GM23338 (cell line): Measurements from ENCODE around the gene CAMTA1. TPM values are rescaled to one million over a fixed set of nuclear protein-coding genes. Genes with fewer than 3 reads are reported as not detected.

Experiments used
- ATAC-seq: fragments of 200-7000 bp; cut with Tn5 transposase; 3 replicates; pipeline ENCODE4 v1.9.1; 2020
- DNase-seq: peaks from one replicate; pipeline ENCODE4 v3.0.0-alpha.2; 2015; ENCODE audit warnings: low spot score
- H2AFZ ChIP-seq: fragments of 200-600 bp; sonication (generic); 2 replicates; pipeline ENCODE4 v1.8.0; 2016; ENCODE audit warnings: antibody characterized with exemption, mild to moderate bottlenecking, moderate library complexity
- H3F3A ChIP-seq: fragments of 200-600 bp; sonication (generic); replicated peaks from 2 replicates; pipeline ENCODE4 v1.8.0; 2017; ENCODE audit warnings: antibody characterized with exemption, mixed run types, low read depth
- H3K27ac ChIP-seq: fragments of 200-600 bp; sonication (generic); 2 replicates; pipeline ENCODE4 v1.6.1; 2016; ENCODE audit warnings: low read depth
- H3K27me3 ChIP-seq: fragments of 200-600 bp; sonication (generic); 2 replicates; pipeline ENCODE4 v1.8.0; 2016; ENCODE audit warnings: mild to moderate bottlenecking, mixed run types, moderate library complexity; ENCODE audit not compliant: insufficient read depth
- H3K36me3 ChIP-seq: fragments of 200-600 bp; sonication (generic); 2 replicates; pipeline ENCODE4 v1.8.0; 2016; ENCODE audit warnings: mild to moderate bottlenecking; ENCODE audit not compliant: insufficient read depth
- H3K4me1 ChIP-seq: fragments of 200-600 bp; sonication (generic); 2 replicates; pipeline ENCODE4 v1.8.0; 2016; ENCODE audit warnings: mild to moderate bottlenecking, moderate library complexity; ENCODE audit not compliant: insufficient read depth
- H3K4me2 ChIP-seq: fragments of 200-600 bp; sonication (generic); 2 replicates; pipeline ENCODE4 v1.7.1; 2017; ENCODE audit warnings: mixed run types
- H3K4me3 ChIP-seq: fragments of 200-600 bp; sonication (generic); 2 replicates; pipeline ENCODE4 v1.6.1; 2016; ENCODE audit warnings: mixed run types
- H3K79me2 ChIP-seq: fragments of 200-600 bp; sonication (generic); replicated peaks from 2 replicates; pipeline ENCODE4 v1.8.0; 2017; ENCODE audit warnings: mild to moderate bottlenecking; ENCODE audit not compliant: insufficient read depth
- H3K9me2 ChIP-seq: fragments of 200-600 bp; sonication (generic); 2 replicates; pipeline ENCODE4 v1.8.0; 2017; ENCODE audit not compliant: insufficient read depth
- H4K20me1 ChIP-seq: fragments of 200-600 bp; sonication (generic); replicated peaks from 2 replicates; pipeline ENCODE4 v1.8.0; 2017; ENCODE audit warnings: mild to moderate bottlenecking; ENCODE audit not compliant: insufficient read depth
- H3K27ac Mint-ChIP-seq: 2 replicates; pipeline ENCODE4 v1.8.0; 2020; ENCODE audit warnings: inconsistent platforms, mild to moderate bottlenecking, moderate library complexity, mixed read lengths
- H3K27me3 Mint-ChIP-seq: 3 replicates; pipeline ENCODE4 v1.8.0; 2022; ENCODE audit warnings: low read depth, mild to moderate bottlenecking, moderate library complexity, mixed read lengths, inconsistent platforms; ENCODE audit not compliant: insufficient read depth, poor library complexity
- H3K36me3 Mint-ChIP-seq: 3 replicates; pipeline ENCODE4 v1.8.0; 2021; ENCODE audit warnings: low read depth, mild to moderate bottlenecking, inconsistent platforms, moderate library complexity, mixed read lengths
- H3K4me1 Mint-ChIP-seq: 3 replicates; pipeline ENCODE4 v1.8.0; 2020; ENCODE audit warnings: mild to moderate bottlenecking, inconsistent platforms, mixed read lengths
- H3K4me3 Mint-ChIP-seq: 3 replicates; pipeline ENCODE4 v1.8.0; 2021; ENCODE audit warnings: moderate library complexity, mild to moderate bottlenecking, inconsistent platforms, mixed read lengths
- H3K9me3 Mint-ChIP-seq: 3 replicates; pipeline ENCODE4 v1.8.0; 2020; ENCODE audit warnings: moderate library complexity, mild to moderate bottlenecking, inconsistent platforms, mixed read lengths
- CREB1 ChIP-seq: fragments of 250-450 bp; sonication (Bioruptor Pico); IDR thresholded peaks from 2 replicates; pipeline ENCODE4 v1.5.0; 2020; ENCODE audit warnings: low read depth, mild to moderate bottlenecking, moderate library complexity
- ETS1 ChIP-seq: IDR thresholded peaks from 2 replicates; pipeline ENCODE4 v1.6.1; 2016; ENCODE audit warnings: antibody characterized with exemption
- EZH2phosphoT487 ChIP-seq: fragments of 200-600 bp; sonication (generic); IDR thresholded peaks from one replicate; pipeline ENCODE4 v1.8.1; 2018; ENCODE audit warnings: antibody characterized with exemption; ENCODE audit not compliant: unreplicated experiment
- STAT1 ChIP-seq: IDR thresholded peaks from one replicate; pipeline ENCODE4 v1.6.1; 2016; ENCODE audit warnings: antibody characterized with exemption; ENCODE audit not compliant: unreplicated experiment
- ZNF114 ChIP-seq: fragments of 250-450 bp; sonication (Bioruptor Pico); IDR thresholded peaks from 2 replicates; pipeline ENCODE4 v1.5.0; 2020; ENCODE audit warnings: mild to moderate bottlenecking, moderate library complexity
- ZNF462 ChIP-seq: fragments of 250-450 bp; sonication (Bioruptor Pico); IDR thresholded peaks from 2 replicates; pipeline ENCODE4 v1.5.0; 2020; ENCODE audit warnings: mild to moderate bottlenecking, moderate library complexity
- polyA plus RNA-seq: library from polyadenylated mRNA; unstranded; fragments of >200 nt; fragmentation: Nextera tagmentation; extraction: Ambion mirVana; gene quantifications from 2 replicates; pipeline ENCODE4 v1.2.1, GENCODE V29; 2016
- total RNA-seq: library from RNA; depleted of rRNA; stranded (reverse); fragments of >200 nt; shearing (Covaris generic); gene quantifications from 2 replicates; pipeline ENCODE4 v1.2.3, GENCODE V29; 2014

CAMTA1 gene
- total and polyA plus RNA-seq, 2 experiments from 2014 or later, result 115 to 519 TPM

GRCh38 chr1:6783936-6784559, 1.2 kb upstream of the CAMTA1 start:
- H3K9me3 Mint-ChIP-seq, result no peaks in the 10 kb centered on the region
- peak overlapping the region; percentile 85 for H3K4me3 Mint-ChIP-seq
- peaks cover 25% of the 10 kb centered on the region for H4K20me1 ChIP-seq
- peaks cover 35% of the 10 kb centered on the region for H3K4me1 Mint-ChIP-seq
- peaks cover 44% of the 10 kb centered on the region for H3K79me2 ChIP-seq
- ATAC-seq, result peak; percentile 13
- H3F3A ChIP-seq, result no peaks in the 10 kb centered on the region
- peak overlapping the region; percentile 68 for H3K4me3 ChIP-seq
- DNase-seq, result peak; percentile 56
- TF ChIP-seq CREB1 (CRISPR knock-in tag) (no peak), STAT1 (no peak), ZNF114 (CRISPR knock-in tag) (no peak), ZNF462 (CRISPR knock-in tag) (no peak), EZH2phosphoT487 (no peak), ETS1 (no peak)
- peak overlapping the region; percentile 88 for H3K4me2 ChIP-seq
- peak overlapping the region; percentile 98 for H3K27ac ChIP-seq
- peak overlapping the region; percentile 94 for H3K27ac Mint-ChIP-seq
- no peaks in the 10 kb centered on the region for H3K9me2 ChIP-seq
- H3K36me3 Mint-ChIP-seq, result no peaks in the 10 kb centered on the region; the same call in 2 of the 3 replicates
- peak overlapping the region; percentile 91; the same call in 1 of the 2 replicates for H2AFZ ChIP-seq
- H3K27me3 Mint-ChIP-seq, result peaks cover 10% of the 10 kb centered on the region
- H3K4me1 ChIP-seq, result peaks cover 25% of the 10 kb centered on the region
- no peaks in the 10 kb centered on the region for H3K27me3 ChIP-seq
- H3K36me3 ChIP-seq, result no peaks in the 10 kb centered on the region
